ENCODE measurements around the gene HES5. TPM values are rescaled to one million over a fixed set of nuclear protein-coding genes. Genes with fewer than 3 reads are reported as not detected.

Gene HES5
- total and polyA plus RNA-seq, 2 of the 13 experiments (the other 11 are each of a cell fraction or from before 2014, with no cell fraction given): not detected

GRCh38 chr1:2526824-2527555 lies 3.1 kb downstream of the HES5 start (continued):
- TF ChIP-seq HES4 (CRISPR knock-in tag; IDR thresholded peaks at IDR 0.05; ENCODE audit: borderline replicate concordance) (no peak), FOXK2 (IDR thresholded peaks at IDR 0.05) (no peak), MYNN (CRISPR knock-in tag; IDR thresholded peaks at IDR 0.05; ENCODE audit: low read depth) (0 out of 2 replicates have a peak, but pooled peaks have one; percentile 79), FOSL2 (CRISPR knock-in tag; IDR thresholded peaks at IDR 0.05) (peak; percentile 13; the same call in 1 of the 2 replicates)

- Histone ChIP-seq H3K4me3 (replicated peaks in 1 of 3; ENCODE audit: insufficient read depth in 1 of 3, low read depth in 2 of 3, low read length in 3 of 3) (peak within 1 kb of the TSS; percentile 65 to 96 (median 69)), H4K20me1 (ENCODE audit: insufficient read depth, low read length) (peaks cover 34% of the 10 kb centered on the region), H3K27ac (ENCODE audit: extremely low read length, insufficient read depth, low read length) (peak within 1 kb of the TSS; percentile 49), H3K9me3 (ENCODE audit: low read length) (no peaks in the 10 kb centered on the region), H3K36me3 (replicated peaks in 1 of 2; ENCODE audit: control insufficient read depth in 1 of 2, insufficient read depth in 2 of 2, low read length in 2 of 2) (peaks cover 1 to 10% of the 10 kb centered on the region in 2 experiments; a peak in 3 of 5 replicates), H3K4me2 (ENCODE audit: low read depth, low read length) (peak within 1 kb of the TSS; percentile 92), H3K27me3 (ENCODE audit: control insufficient read depth in 1 of 2, insufficient read depth in 2 of 2, low read length in 2 of 2) (peaks cover 9 to 36% of the 10 kb centered on the region in 2 experiments), H3K9ac (ENCODE audit: insufficient read depth, low read depth, low read length) (peak within 1 kb of the TSS; percentile 88), H3K79me2 (ENCODE audit: insufficient read depth, low read length) (peaks cover 35% of the 10 kb centered on the region), H3K4me1 (ENCODE audit: insufficient read depth, low read length) (peaks cover 66% of the 10 kb centered on the region), H2AFZ (ENCODE audit: low read length) (no peak within 1 kb of the TSS)
- FAIRE-seq (no peak), DNase-seq (ENCODE audit: low spot score) (peak; percentile 84), ATAC-seq (peak; percentile 86)
- WGBS (ENCODE audit: low lambda C conversion rate): 0% methylated on average over 14 of the region's 107 CpGs
- intact Hi-C loops (cut with micrococcal nuclease; ENCODE audit: unreplicated experiment) (loop anchor here (2.0 kb wide), 1 partner anchor 21 kb away; no protein-coding TSS in a partner anchor), in situ Hi-C loops (cut with HindIII; ENCODE audit: extremely low pct_ligation_motif_present, low pct_unique_long_range_greater_than_20kb) (no loop called here)
- BruUV-seq (replicated peaks): no TSS peak
- CTCF ChIA-PET (ENCODE audit: low intra/inter-chr PET ratio, low total read pairs): interaction anchor here (1.5 kb wide), 1 partner anchor 112 kb away, joined by 5 read pairs; no protein-coding TSS in a partner anchor
- POLR2A ChIA-PET: interaction anchor here (0.9 to 3.9 kb wide), 14 partner anchors 9 to 135 kb away, joined by 3 to 38 read pairs (median 4); partner anchors contain the start of genes MORN1, PEX10, RER1 and TNFRSF14
- peak; percentile 98 for TF ChIP-seq THAP11 (CRISPR knock-in tag; IDR thresholded peaks at IDR 0.05)
- TF ChIP-seq, protein P1, sequence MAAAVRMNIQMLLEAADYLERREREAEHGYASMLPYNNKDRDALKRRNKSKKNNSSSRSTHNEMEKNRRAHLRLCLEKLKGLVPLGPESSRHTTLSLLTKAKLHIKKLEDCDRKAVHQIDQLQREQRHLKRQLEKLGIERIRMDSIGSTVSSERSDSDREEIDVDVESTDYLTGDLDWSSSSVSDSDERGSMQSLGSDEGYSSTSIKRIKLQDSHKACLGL (CRISPR knock-in tag; IDR thresholded peaks at IDR 0.05): peak; percentile 74; the same call in 1 of the 2 replicates
- 0 out of 2 replicates have a peak, but pooled peaks have one; percentile 6 for TF ChIP-seq ARID5B (CRISPR knock-in tag; IDR thresholded peaks at IDR 0.05)
- no peak for TF ChIP-seq SMARCC2 (IDR thresholded peaks at IDR 0.05)
- peak; percentile 77 for TF ChIP-seq RBFOX2 (IDR thresholded peaks at IDR 0.05; ENCODE audit: low read depth, low read length)
Observed at GRCh38 chr1:2525920-2526823, 3.9 kb downstream of the HES5 start, which contains the start of gene PANK4. TSS of gene PANK4 (minus strand) at chr1:2526596. CDS start at chr1:2526587, 9 bp downstream.

Data from HepG2 (cell line).